NCI-H345 (cell line): ENCODE measurements around the gene VOPP1.
"Not testable (repeated sequence)": the region's sequence is repeated elsewhere in the genome, so short reads cannot be mapped to it uniquely, and the experiment has no call there.

ENCODE experiments used
- DNase-seq: peaks from one replicate; lab custom pipeline; 2025; lab: John Stamatoyannopoulos, UW

VOPP1 gene

DNA sequence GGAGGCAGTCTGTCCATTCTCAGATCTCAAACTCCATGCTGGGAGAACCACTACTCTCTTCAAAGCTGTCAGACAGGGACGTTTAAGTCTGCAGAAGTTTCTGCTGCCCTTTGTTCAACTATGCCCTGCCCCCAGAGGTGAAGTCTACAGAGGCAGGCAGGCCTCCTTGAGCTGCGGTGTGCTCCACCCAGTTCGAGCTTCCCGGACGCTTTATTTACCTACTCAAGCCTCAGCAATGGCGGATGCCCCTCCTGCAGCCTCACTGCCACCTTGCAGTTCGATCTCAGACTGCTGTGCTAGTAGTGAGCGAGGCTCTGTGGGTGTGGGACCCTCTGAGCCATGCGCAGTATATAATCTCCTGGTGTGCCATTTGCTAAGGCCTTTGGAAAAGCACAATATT, 10.4 kb upstream of the VOPP1 start:
- DNase-seq, result not testable (repeated sequence)

DNA sequence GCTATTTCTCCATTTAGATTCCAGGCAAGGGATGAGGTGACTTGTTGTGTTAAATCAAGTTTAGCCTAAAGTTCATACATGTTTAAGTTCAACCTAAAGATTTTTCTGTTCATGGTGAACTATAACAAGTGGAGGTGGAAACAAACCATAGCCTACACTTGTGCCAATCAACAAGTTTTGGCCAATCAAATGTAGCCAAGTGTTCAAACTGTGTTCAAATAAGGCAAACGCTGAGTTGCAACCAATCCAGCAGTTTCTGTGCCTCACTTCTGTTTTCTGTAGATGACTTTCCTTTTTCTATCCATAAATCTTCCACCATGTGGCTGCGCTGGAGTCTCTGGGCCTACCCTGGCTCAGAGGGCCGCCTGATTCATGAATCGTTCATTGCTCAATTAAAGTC, 4.5 kb upstream of the VOPP1 start:
- no peak for DNase-seq

DNA sequence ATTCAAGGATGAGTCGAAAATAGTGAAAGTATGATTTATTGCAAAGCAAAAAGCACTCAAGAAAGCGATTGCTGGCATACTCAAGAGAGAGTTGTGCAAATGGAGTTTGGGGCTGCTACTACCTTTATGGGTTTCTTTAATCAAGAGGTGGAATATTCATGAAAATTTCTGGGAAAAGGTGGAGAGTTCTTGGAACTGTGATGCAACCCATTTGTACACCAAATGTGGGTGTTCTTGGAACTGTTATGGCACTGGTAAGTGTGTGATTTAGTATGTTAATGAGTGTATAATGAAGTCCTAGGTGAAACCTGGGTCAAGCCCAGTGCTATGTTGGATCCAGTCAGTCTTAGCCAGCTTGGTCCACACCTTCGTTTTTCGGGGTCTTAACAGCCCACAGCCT, 3.4 kb upstream of the VOPP1 start:
- DNase-seq, result no peak

DNA sequence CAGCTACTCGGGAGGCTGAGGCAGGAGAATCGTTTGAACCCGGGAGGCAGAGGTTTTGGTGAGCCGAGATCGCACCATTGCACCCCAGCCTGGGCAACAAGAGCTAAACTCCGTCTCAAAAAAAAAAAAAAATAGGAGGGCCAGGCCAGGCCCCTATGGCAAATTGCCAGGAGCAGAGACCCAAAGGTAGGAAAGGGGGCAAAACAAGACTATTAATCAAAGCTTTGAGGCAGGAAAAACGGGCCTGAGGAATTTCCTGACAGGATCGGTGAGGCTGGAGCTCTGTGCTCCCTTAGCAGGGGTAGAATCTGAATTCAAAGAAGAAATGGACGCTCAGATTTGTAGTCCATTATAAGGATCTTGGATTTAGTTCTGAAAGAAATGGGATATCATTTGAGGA, 2.8 kb upstream of the VOPP1 start:
- no peak for DNase-seq

DNA sequence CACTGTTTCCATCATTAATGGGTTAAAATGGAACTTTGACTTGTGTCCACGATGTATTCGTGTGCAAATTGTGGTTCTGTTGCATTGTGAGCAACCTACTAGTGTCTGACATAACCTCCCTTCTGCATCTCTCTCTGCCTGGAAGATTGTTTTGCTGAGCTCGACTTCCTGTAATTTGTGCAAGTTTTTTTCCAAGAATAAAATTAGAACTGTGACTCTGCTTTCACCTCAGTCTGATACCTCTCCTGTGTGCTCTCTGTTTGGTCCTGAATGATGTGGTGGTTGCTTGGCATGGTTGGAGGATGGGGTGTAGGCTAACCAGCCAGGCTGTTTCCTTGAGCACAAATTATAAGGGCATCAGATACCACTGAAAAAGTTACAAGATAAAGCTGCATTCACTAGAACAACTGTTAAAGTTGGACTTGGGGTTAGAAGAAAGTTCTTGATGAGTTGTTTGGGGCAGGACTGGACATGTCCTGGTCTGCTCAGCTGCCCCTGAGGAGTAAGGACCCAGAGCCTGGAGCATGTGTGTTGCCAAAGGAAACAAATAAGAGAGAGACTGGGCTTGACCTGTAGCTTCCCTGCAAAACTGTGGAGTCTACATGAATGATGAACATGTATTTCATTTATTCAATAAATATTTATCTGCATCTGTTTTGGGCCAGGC, 1.9 kb upstream of the VOPP1 start:
- DNase-seq, result no peak

DNA sequence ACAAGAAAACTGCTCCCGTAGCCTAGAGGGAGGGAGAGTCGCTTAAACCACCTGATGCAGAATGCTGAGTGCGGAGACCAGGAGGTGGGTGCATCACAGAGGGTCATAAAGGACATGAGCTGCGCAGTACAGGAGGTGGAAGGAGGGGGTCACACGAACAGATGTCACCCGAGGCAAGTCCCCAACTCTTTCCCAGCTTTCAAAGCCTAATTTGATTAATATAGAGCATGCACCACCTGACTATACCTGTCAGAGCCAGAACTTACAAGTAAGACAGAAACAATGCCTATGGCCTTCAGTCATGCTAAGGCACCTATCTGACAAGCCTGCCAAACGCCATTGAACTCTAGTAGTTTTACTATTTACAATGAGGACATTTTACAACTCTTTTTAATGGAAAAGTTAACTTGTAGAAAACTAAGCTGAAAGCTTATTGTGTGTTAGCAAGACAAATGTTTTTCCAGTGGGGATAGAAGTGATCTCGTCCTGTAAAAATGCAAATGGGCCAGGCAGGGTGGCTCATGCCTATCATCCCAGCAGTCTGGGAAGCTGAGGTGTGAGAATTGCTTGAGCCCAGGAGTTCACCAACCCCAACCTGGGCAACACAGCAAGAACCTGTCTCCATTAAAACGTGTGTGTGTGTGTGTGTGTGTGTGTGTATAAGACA, 1.1 kb upstream of the VOPP1 start:
- no peak for DNase-seq

DNA sequence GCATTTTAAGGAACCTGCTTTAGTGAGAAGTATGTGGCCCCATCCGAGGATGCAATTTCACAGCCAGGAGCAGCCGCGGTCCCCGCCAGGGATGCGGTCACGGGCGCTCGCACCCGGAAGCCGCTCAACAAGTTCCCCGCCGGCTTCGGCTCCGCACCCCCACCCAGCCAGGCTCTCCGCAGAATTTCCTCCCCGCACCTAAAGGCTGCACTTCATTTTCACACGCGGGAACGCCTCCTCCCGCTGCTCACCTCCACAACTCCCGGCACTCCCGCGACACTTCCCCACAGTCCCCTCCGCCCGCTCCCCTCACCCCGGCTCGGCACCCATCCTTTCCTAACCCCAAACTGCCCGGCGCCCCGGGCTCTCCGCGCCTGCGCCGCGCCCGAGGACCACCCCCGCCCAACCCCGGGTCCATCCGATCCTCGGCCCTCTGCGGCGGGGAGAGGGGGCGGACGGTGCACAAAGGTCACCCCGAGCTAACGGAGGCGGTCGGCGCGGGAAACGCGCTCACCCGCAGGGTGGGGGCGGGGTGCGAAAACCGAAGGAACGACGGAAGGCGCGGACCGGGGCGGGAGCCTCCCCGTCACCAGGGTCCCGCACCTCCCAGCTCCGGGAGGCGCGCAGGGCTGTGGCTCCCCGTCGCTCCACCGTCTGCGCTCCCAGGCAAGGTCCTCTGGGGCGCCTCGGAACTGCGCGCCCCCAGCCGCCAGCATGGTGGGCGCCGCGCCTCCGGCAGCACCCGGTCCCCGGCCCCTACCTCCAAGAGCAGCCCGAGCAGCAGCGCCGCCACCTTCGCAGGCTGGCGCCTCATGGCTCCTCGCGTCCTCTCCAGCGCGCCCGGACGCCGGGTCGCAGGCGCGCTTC, 558 bp downstream of the VOPP1 start:
- peak; percentile 62 for DNase-seq

DNA sequence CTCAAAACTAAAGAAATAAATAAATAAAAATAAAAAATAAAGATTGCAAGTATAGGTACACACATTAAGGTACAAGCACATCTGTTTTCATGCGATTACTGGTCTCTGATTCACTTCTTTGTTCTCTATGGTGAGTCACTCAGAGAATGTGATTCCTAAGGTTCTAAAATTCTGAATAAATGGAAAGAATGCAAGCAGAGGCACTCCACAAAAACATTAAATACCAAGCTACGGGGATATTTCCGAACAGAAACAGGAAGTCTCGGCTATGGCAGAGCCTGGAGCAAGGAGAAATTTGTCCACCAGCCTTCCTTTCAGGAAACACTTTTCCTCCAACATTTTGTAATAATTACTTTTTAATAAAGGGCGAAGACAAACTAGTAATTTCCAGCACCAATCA, 1.4 kb downstream of the VOPP1 start:
- DNase-seq, result no peak

DNA sequence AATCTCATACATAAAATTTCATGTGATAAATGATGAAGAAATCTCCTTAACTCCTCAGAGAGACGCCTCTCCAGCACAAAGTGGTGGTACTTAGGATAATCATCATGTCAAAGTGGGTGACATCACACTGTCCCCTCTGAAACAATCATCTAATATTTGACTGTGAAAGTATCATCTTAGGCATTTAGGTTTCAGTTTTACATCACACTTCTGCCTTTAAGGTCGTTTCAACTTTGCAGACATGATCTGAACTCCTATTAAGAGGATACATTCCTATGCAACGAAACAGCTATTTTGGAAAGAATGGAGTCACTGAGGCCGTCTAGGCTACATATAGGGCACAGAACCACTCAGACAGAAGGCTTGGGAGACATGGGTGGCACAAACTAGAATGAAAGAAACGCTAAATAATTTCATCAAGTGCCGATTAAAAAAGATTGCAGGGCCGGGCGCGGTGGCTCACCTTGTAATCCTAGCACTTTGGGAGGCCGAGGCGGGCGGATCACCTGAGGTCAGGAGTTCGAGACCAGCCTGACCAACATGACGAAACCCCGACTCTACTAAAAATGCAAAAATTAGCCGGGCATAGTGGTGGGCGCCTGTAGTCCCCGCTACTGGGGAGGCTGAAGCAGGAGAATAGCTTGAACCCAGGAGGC, 2.0 kb downstream of the VOPP1 start:
- no peak for DNase-seq

DNA sequence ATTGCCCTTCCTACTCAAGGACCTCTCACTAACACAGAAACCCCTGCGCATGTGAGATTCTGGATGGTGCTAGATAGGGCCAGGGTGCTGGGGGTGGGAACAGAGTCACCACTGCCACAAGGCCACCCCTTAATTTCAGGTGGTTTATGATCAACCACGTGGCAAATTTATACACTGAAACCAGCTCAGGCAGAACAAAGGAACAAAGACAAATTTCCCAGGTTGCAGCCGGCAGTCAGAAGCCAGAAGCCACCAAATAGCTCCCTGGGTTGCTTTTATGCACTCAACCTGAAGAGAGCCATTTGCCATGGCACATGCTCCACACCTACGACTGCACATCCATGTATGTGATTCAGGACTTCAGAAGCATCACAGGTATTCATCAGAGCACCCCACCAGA, 2.5 kb downstream of the VOPP1 start:
- peak; percentile 61 for DNase-seq

DNA sequence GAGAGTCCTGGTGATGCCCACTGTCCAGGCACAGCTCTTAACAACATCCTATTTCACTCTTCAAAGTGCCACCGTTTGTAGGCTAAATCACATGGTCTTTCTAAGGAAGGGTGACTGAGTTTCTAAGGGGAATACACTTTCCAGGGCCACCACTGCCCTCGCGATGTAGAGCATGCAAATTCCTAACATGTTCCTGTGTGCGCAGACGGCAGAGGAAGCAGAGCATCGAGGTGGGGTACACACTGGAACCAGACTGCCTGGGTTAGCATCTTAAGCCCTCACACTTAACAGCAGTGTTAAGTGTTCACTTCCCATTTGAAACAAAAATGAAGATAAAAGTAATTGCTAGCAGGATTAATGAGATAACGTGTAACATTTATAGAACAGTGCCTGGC, 3.0 kb downstream of the VOPP1 start:
- DNase-seq, result no peak

DNA sequence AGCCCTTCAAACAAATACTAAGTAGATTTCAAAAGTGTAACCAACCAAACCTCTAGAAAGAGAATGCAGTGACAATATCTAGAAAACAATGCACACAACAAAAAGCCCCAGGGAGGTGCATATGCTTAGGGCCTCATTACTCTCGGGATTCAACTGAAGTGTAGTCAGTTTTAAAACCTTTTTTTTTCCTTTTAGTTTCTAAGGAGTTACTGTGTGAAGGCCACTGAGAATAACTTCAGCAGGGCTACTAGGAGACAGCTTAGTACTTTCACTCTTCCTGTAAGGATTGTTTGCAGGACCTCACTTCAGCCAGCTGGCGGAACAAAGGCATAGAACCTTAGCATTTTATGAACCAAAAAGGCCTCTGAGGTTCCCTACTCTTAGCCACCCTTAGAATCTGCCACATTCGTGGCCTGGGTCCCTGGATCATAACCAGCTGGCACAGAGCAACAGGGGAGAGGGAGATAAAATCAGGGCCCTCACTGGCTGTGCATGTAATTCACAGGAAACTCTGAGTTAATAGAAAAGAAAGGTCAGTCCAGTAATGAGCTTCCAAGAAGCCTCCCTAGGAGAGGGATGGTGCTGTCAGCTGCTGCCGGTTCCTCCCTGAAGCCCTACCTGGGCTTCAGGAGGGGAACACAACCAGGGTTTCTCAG, 3.6 kb downstream of the VOPP1 start:
- no peak for DNase-seq

DNA sequence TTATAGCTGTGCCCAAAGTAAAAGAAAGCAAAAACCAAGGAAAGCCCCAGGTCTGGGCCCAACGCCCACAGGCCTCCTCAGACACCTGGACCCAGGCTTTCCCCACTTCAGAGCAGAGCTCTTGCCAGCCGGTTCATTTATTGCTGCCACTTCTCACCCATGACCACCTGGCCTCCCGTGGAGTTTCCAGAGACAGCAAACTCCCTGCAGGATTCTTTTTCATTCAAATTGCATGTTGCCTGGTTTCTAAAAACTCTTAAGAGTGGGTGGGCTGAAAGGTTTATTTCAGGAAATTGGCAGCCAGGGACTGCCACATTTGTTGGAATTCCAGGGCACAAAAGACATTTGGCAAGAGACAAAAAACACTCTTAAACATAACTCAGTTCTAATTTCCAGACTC, 4.7 kb downstream of the VOPP1 start:
- peak; percentile 50 for DNase-seq

DNA sequence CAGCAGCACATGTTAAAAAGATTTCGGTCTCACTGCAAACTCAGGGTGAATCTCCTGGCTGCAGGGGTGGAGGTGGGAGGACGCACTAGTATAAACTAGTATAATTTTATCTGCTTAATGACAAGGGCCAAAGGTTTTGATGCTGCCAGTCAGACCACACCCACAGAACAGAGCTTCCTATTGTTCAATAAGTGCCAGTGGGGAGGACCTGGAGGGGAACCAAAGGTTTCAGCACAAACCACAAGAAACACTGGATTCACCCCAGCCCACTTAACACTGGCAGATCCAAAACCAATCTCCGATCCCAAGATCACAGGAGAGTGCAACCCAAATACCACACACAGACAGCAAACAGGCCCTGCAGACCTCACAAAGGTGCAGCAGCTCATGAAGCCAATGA, 6.6 kb downstream of the VOPP1 start:
- DNase-seq, result no peak

DNA sequence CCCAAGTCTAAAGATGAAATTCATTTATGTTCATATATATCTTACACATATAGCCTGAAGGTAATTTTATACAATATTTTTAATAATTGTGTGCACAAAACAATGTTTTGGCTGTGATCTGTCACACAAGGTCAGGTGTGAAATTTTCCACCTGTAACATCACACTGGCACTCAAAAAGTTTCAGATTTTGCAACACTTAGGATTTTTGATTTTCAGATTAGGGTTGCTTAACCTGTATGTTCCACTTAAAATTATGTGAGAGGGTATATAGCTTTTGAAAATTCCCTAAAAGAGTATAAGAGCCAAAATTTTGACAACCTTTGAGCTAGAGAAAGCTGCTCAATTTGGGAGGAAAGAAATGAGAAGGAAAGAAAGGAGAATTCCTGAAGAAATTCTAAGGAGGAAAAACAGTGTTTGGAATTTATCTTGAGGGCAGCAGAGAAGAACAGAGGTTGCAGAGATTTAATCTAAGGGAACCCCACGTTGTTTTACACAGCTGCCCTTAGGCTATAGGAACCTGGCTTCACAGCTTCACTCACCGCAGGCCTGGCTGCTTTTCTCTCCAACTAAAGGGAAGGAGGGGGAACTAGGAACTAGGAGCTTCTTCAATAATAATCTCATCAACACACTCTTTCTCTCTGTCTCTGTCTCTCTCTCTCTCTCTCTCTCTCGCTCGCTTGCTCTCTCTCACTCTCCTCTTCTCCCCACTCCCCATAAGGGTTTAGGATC, 8.5 kb downstream of the VOPP1 start:
- DNase-seq, result no peak

DNA sequence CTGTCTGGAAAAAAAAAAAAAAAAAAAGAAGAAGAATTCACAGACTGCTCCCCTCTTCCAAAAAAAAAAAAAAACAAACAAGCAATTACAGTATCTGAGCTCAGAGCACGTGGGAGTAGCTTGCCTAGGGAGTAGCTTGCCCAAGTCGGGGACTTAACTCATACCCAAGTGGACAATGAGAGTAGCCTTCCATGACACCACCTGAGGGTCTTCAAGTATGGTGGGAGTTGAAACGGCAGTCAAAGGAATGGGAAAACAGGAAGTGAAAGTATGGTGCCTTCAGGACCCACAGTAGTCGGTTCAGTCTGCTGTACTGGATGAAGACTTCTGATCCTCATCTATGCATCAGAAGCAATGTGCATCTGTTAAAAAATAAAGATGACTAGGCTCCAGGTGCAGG, 10.6 kb downstream of the VOPP1 start:
- no peak for DNase-seq

DNA sequence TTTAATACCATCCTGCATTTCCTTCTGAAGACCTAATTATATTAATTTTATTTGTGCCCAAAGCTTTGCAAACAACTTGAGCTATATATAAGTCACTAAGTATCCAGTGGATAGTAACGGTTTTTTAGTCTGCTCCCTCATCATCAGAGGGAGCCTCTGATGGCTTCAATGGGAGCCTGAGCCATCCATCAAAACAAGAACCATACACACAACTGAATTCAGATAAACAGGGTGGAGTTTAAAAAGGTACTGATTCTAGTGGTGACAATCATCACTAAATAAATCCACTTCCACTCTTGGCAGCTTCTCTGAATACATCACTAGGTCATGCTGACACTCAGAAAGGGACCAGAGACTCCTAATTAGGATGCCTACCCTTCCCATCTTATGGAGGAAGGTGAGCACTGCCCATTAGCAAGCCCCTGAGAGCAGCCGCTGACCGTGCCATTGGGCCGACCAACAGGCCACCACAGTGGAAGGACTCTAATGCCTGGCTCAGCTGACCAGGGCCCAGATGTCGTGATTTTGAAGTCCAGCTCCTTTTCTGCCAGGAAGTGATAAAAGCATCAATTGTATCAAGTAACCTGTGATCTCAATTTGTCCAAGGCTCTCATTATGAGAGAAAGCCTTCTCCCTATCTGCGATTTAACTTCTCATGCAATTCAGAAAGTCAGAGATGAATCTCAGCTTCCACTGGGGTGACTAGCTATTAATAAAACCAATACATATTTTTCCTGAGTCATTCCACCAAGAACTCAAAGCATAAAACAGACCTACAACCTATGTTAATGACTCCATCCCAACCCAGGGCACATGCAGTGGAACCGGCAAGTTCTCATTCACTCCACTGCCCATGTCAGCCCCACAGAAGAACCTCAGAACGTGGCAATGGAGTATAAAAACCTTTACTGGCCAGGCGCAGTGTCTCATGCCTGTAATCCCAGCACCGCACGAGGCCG, 13.1 kb downstream of the VOPP1 start:
- DNase-seq, result no peak

DNA sequence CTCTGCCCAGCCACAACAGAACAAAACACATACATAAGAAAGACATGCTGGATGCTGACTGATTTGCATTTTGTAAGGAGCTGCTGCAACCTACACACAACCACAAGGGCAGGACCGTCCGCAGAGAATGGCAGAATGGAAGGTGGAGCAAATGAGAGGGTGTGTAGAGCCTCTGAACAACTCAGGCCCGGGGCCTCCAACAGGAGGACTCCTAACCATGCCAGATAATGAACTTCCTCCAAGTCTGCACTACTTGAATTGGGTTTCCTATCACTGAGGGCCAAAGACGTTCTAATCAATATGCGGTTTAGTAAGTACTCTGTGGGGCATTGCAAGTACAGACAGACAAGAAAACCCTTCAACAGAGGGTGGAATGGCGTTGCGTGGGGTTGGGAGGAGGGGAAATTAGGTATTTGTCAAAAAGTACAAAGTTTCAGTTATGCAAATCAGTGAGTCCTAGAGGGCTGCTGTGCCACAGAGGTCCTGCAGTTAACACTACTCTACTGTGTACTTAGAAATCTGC, 14.6 kb downstream of the VOPP1 start:
- no peak for DNase-seq

DNA sequence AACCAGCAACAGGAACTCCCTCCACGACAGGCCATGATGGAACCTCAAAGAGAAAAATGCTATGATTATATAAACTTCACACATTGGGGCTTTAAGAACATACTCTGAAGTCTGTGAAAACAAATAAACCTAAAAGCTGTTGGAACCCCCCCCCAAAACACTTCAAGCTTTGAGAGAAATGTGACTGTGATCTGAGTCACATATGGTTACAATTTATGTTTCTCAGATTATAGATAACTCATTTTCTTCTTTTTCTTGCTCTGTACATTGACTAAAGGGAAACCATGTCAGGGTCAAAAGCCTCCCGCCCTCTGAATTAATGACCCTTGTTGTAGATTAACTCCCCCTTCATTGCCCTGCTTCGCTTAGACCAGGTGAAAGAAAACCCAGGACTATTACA, 15.8 kb downstream of the VOPP1 start:
- no peak for DNase-seq

DNA sequence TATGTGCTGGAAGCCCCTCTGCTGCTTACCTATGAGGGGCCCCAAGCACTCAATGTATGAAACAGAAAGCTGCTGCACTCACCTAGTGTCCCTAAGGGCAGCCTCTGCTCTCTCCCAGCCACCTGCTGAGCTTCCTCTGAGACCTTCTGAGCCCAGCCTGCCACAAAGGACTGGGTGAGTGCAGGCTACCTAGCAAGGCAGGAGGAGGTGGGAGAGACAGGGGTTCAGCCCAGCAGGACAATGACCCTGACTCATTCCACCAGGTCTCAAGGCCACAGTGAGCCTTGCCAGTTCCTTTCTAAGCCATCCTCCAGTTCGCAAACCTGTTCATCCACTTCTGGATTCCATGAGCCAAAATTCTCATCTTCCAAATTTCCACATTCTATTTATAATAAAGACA, 16.3 kb downstream of the VOPP1 start:
- no peak for DNase-seq
